RWPE2 (cell line): ENCODE data around the gene PBX3.

Experiments used
- ATAC-seq: fragments of 200-7000 bp; cut with Tn5 transposase; 3 replicates; pipeline ENCODE4 v1.9.1; 2021; ENCODE audit warnings: low read depth
- DNase-seq: peaks from one replicate; pipeline ENCODE4 v3.0.0-alpha.2; 2020; ENCODE audit warnings: low spot score
- H3K27ac ChIP-seq: fragments of 450-650 bp; 2 replicates; pipeline ENCODE4 v1.5.1; 2017; ENCODE audit warnings: mild to moderate bottlenecking; ENCODE audit not compliant: poor library complexity, severe bottlenecking
- H3K27me3 ChIP-seq: fragments of 250-450 bp; sonication (Bioruptor Pico); 2 replicates; pipeline ENCODE4 v1.5.1; 2021; ENCODE audit warnings: mild to moderate bottlenecking, moderate library complexity; ENCODE audit not compliant: insufficient read depth, poor library complexity, severe bottlenecking
- H3K36me3 ChIP-seq: fragments of 250-450 bp; sonication (Bioruptor Pico); 2 replicates; pipeline ENCODE4 v1.5.1; 2020; ENCODE audit warnings: low read depth, mild to moderate bottlenecking, moderate library complexity
- H3K4me1 ChIP-seq: fragments of 250-450 bp; sonication (Bioruptor Pico); 2 replicates; pipeline ENCODE4 v1.5.1; 2021; ENCODE audit warnings: mild to moderate bottlenecking, moderate library complexity; ENCODE audit not compliant: insufficient read depth, poor library complexity, severe bottlenecking
- H3K4me3 ChIP-seq: fragments of 250-450 bp; sonication (Bioruptor Pico); 2 replicates; pipeline ENCODE4 v1.5.1; 2021; ENCODE audit warnings: mild to moderate bottlenecking, moderate library complexity; ENCODE audit not compliant: severe bottlenecking
- H3K9me3 ChIP-seq: fragments of 250-450 bp; sonication (Bioruptor Pico); 2 replicates; pipeline ENCODE4 v1.5.1; 2021; ENCODE audit warnings: mild to moderate bottlenecking, moderate library complexity; ENCODE audit not compliant: severe bottlenecking
- TF ChIP-seq, protein P1 (sequence below): fragments of 450-650 bp; IDR thresholded peaks from one replicate; pipeline ENCODE4 v1.5.1; 2017; ENCODE audit warnings: mild to moderate bottlenecking, moderate library complexity; ENCODE audit not compliant: poor library complexity, severe bottlenecking

The PBX3 gene

DNA sequence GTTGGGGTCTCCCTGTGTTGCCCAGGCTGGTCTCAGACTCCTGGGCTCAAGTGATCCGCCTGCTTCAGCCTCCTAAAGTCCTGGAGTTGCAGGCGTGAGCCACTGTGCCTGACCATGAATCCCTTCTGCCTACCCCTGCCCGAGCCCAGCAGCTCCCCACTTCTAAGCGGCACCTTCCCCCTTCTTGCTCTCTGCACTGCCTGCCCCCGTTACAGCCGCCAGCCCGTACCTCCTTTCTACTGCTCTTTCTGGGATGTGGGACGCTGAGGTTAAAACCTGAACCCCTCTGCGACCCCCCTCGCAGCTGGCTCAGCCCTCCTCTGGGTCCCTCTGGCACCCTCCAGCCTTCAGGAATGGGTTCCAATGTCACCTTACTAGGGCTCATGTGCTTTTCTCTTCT lies 249.6 kb downstream of the PBX3 start:
- no peaks in the 10 kb centered on the region for H3K27me3 ChIP-seq
- ATAC-seq (no peak), DNase-seq (no peak)
- H3K4me3 ChIP-seq, result no peak overlapping the region
- no peaks in the 10 kb centered on the region for H3K36me3 ChIP-seq
- H3K9me3 ChIP-seq, result no peaks in the 10 kb centered on the region
- H3K27ac ChIP-seq, result no peak overlapping the region
- TF ChIP-seq, protein P1, sequence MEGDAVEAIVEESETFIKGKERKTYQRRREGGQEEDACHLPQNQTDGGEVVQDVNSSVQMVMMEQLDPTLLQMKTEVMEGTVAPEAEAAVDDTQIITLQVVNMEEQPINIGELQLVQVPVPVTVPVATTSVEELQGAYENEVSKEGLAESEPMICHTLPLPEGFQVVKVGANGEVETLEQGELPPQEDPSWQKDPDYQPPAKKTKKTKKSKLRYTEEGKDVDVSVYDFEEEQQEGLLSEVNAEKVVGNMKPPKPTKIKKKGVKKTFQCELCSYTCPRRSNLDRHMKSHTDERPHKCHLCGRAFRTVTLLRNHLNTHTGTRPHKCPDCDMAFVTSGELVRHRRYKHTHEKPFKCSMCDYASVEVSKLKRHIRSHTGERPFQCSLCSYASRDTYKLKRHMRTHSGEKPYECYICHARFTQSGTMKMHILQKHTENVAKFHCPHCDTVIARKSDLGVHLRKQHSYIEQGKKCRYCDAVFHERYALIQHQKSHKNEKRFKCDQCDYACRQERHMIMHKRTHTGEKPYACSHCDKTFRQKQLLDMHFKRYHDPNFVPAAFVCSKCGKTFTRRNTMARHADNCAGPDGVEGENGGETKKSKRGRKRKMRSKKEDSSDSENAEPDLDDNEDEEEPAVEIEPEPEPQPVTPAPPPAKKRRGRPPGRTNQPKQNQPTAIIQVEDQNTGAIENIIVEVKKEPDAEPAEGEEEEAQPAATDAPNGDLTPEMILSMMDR, result no peak
- H3K4me1 ChIP-seq, result no peaks in the 10 kb centered on the region

DNA sequence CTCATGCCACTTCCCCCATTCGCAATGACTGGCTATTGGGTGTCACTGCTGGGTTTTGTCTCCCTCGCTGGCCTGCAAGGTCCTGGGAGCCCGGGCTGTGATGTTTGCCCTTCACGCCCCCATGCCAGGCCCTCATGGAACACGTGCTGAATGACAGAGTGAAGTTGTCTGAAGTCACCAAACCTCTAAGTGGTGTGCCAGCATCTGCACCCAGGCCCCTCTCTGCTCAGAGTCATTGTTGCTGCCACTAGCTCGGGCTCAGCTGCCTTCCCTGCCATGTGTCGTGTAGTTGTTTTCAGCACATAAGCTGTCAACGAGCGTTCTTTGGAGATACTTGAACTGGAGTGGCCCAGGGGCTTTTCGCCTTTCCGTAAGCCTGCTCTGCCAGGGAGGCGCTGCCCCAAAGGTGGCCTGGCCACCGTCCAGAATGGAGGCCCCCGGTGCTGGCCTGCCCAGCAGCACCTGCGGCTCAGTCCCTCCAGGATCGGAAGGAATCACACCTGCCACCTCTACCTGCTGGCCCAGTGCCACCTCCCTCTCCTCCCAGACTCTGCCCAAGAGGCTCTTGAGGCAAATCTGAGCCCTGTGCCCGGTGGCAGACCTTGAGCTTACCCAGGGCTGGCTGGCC lies 250.1 kb downstream of the PBX3 start:
- DNase-seq, result no peak
- Histone ChIP-seq H3K27ac (no peak overlapping the region), H3K4me3 (no peak overlapping the region), H3K4me1 (no peaks in the 10 kb centered on the region), H3K36me3 (no peaks in the 10 kb centered on the region), H3K9me3 (no peaks in the 10 kb centered on the region), H3K27me3 (no peaks in the 10 kb centered on the region)
- TF ChIP-seq, protein P1, result no peak
- ATAC-seq, result no peak

DNA sequence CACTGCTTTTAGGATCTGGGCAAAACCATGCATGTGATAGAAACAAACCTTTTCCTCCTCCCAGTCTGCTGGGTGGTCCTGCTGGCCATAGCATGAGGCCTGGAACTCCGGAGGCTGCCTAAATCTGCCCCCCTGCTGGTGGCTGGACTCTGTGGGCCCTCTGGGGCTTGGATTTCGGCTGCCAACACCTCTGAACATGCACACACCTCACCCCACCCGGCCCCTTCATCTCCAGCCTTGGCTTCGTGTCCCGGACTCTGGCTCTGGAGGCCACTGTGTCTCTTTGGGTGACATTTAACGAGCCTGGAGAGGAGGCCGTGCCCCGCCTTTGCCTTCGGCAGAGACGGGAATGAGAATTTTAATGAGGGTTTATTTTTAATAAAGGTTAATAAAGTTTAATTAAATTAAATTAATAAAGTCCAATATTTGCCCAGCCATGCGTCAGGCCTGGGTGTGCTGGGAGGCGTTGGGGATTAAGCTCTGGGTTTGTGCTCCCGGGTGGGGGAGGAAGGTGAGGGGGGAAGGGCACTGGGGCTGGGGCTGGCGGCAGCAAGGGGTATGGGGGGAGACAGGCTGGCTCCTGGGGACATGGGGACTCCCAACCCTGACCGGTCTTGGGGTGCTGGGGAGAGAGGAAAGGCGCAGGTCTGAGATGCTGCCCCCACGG lies 251.8 kb downstream of the PBX3 start:
- no peak for ATAC-seq
- H3K27me3 ChIP-seq, result no peaks in the 10 kb centered on the region

DNA sequence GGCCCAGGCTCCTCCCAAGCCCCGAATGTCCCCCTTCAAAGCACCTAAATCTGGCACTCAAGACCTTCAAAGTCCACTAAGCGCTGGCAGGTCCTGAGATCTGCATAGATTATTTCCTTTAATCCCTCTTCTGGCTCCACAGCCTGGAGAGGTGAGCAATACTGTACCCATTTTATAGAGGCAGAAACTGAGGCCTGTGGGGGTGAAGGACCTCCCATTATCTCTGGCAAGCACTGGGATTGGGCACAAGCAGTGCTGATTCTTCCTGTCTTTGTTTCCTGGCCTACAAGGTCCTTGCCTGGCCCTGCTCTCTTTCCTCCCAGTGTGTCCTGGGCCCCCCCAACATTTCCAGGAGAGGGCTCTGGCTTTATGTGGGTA lies 252.3 kb downstream of the PBX3 start:
- ATAC-seq (no peak), DNase-seq (no peak)
- TF ChIP-seq, protein P1, result no peak
- Histone ChIP-seq H3K36me3 (no peaks in the 10 kb centered on the region), H3K27me3 (no peaks in the 10 kb centered on the region), H3K27ac (no peak overlapping the region), H3K4me3 (no peak overlapping the region), H3K9me3 (no peaks in the 10 kb centered on the region), H3K4me1 (no peaks in the 10 kb centered on the region)

More for the DNA sequence above, 251.8 kb downstream of the PBX3 start:
- H3K9me3 ChIP-seq, result no peaks in the 10 kb centered on the region
- no peak overlapping the region for H3K4me3 ChIP-seq
- DNase-seq, result no peak
- H3K27ac ChIP-seq, result no peak overlapping the region
- H3K36me3 ChIP-seq, result no peaks in the 10 kb centered on the region
- TF ChIP-seq, protein P1, result no peak
- no peaks in the 10 kb centered on the region for H3K4me1 ChIP-seq

GRCh38 chr9:126000256-126000655 lies 253.1 kb downstream of the PBX3 start:
- Histone ChIP-seq H3K36me3 (no peaks in the 10 kb centered on the region), H3K4me3 (no peak overlapping the region), H3K27ac (no peak overlapping the region), H3K4me1 (no peaks in the 10 kb centered on the region), H3K9me3 (no peaks in the 10 kb centered on the region), H3K27me3 (no peaks in the 10 kb centered on the region)
- ATAC-seq (no peak), DNase-seq (no peak)
- TF ChIP-seq, protein P1, result no peak
